HepG2 (cell line): ENCODE measurements around the gene DLX3. TPM values are rescaled to one million over a fixed set of nuclear protein-coding genes. Genes with fewer than 3 reads are reported as not detected.
A peak's percentile ranks its signal among the peaks of the same experiment; 100 is the strongest.

Experiments used
- CREB3 ChIP-seq: sonication (generic); formaldehyde crosslinking; IDR thresholded peaks from 2 replicates; pipeline ENCODE4 v1.5.0; 2020; ENCODE audit warnings: missing genetic modification reagents
- ELF1 ChIP-seq: sonication (generic); formaldehyde crosslinking; IDR thresholded peaks from 2 replicates; pipeline ENCODE4 v1.4.0; 2020; ENCODE audit warnings: missing genetic modification reagents
- ETV6 ChIP-seq: sonication (generic); formaldehyde crosslinking; conservative IDR thresholded peaks from 2 replicates; pipeline ENCODE4 v1.4.0; 2020; ENCODE audit warnings: missing genetic modification reagents
- LCORL ChIP-seq, 2 experiments: fragments of 450-650 bp in 1 of 2; sonication (generic) in 1 of 2; formaldehyde crosslinking in 1 of 2; IDR thresholded peaks; 2 replicates each; pipeline versions ENCODE4 v1.5.0 to v1.6.1; 2017 to 2020; ENCODE audit warnings: antibody characterized with exemption in 1 of 2, missing genetic modification reagents in 1 of 2
- MAZ ChIP-seq, 2 experiments: sonication (generic) in 1 of 2; formaldehyde crosslinking in 1 of 2; IDR thresholded peaks; 2 replicates each; pipeline versions ENCODE4 v1.5.0 to v1.6.1; 2012 to 2020; ENCODE audit warnings: low read depth in 2 of 2, mild to moderate bottlenecking in 2 of 2, borderline replicate concordance in 1 of 2, improper control_type of control experiment in 1 of 2, low read length in 1 of 2, missing genetic modification reagents in 1 of 2, moderate library complexity in 1 of 2
- NONO ChIP-seq, 2 experiments: fragments of 450-650 bp in 1 of 2; sonication (generic) in 1 of 2; formaldehyde crosslinking in 1 of 2; IDR thresholded peaks in 1 of 2; conservative IDR thresholded peaks in 1 of 2; 2 replicates each; pipeline versions ENCODE4 v1.6.1 to v1.8.0; 2017 to 2022; ENCODE audit warnings: mild to moderate bottlenecking in 1 of 2, missing genetic modification reagents in 1 of 2, moderate library complexity in 1 of 2
- PBX2 ChIP-seq: IDR thresholded peaks from 2 replicates; pipeline ENCODE4 v1.6.1; 2016; ENCODE audit warnings: control low read depth
- PBX3 ChIP-seq: sonication (generic); formaldehyde crosslinking; IDR thresholded peaks from 2 replicates; pipeline ENCODE4 v1.8.1; 2023; ENCODE audit warnings: missing genetic modification reagents, inconsistent platforms, borderline replicate concordance
- SP4 ChIP-seq: sonication (generic); formaldehyde crosslinking; IDR thresholded peaks from 2 replicates; pipeline ENCODE4 v1.8.1; 2023; ENCODE audit warnings: mild to moderate bottlenecking, missing genetic modification reagents
- TOPORS ChIP-seq: sonication (generic); formaldehyde crosslinking; IDR thresholded peaks from 2 replicates; pipeline ENCODE4 v1.8.0; 2023; ENCODE audit warnings: mild to moderate bottlenecking, missing genetic modification reagents
- ZNF160 ChIP-seq: sonication (generic); formaldehyde crosslinking; IDR thresholded peaks from 2 replicates; pipeline ENCODE4 v1.8.0; 2022; ENCODE audit warnings: mild to moderate bottlenecking, inconsistent platforms, missing genetic modification reagents
- ZNF407 ChIP-seq: sonication (generic); formaldehyde crosslinking; IDR thresholded peaks from one replicate; pipeline ENCODE4 v1.5.1; 2020; ENCODE audit warnings: mild to moderate bottlenecking, missing genetic modification reagents; ENCODE audit errors: not compliant biosample characterization
- ZNF460 ChIP-seq: sonication (generic); formaldehyde crosslinking; IDR thresholded peaks from 2 replicates; pipeline ENCODE4 v1.5.1; 2020; ENCODE audit warnings: missing genetic modification reagents, mild to moderate bottlenecking, borderline replicate concordance
- ZNF562 ChIP-seq: sonication (generic); formaldehyde crosslinking; IDR thresholded peaks from 2 replicates; pipeline ENCODE4 v1.8.0; 2022; ENCODE audit warnings: missing genetic modification reagents, borderline replicate concordance
- ZNF597 ChIP-seq: sonication (generic); formaldehyde crosslinking; IDR thresholded peaks from 2 replicates; pipeline ENCODE4 v1.5.0; 2020; ENCODE audit warnings: missing genetic modification reagents
- polyA plus RNA-seq, 8 experiments: library from polyadenylated mRNA; depleted of rRNA in 3 of 8; stranded (reverse) in 7 of 8; unstranded in 1 of 8; fragments of >200 nt; fragmentation: Illumina TruSeq in 4 of 8; extraction: Trizol in 4 of 8; gene quantifications; 2 replicates each; pipeline versions ENCODE4 v1.2.1 to v1.2.3, GENCODE V29; 2011 to 2016; ENCODE audit warnings: low read depth in 4 of 8, missing spikeins in 1 of 8, mixed read lengths in 1 of 8; ENCODE audit not compliant: insufficient read depth in 1 of 8
- total RNA-seq, 5 experiments: library from RNA; depleted of rRNA; stranded (reverse); fragments of >200 nt; fragmentation: Illumina TruSeq; extraction: Trizol; gene quantifications; 2 replicates each; pipeline ENCODE4 v1.2.3, GENCODE V29; 2016; ENCODE audit warnings: low read depth in 1 of 5

The DLX3 gene
- total and polyA plus RNA-seq, 2 of the 13 experiments (the other 11 are each of a cell fraction or from before 2014, with no cell fraction given): 0.03 TPM; not detected in 1

- no peak for TF ChIP-seq CREB3 (CRISPR knock-in tag)
- no peak for TF ChIP-seq PBX2 (CRISPR knock-in tag)
- TF ChIP-seq ETV6 (CRISPR knock-in tag): no peak
- no peak for TF ChIP-seq ZNF407 (CRISPR knock-in tag)
- 0 out of 2 replicates have a peak, but pooled peaks have one; percentile 13 for TF ChIP-seq TOPORS
- no peak for TF ChIP-seq PBX3
- 0 out of 2 replicates have a peak, but pooled peaks have one; percentile 46 for TF ChIP-seq ZNF160 (CRISPR knock-in tag)
- no peak for TF ChIP-seq ELF1 (CRISPR knock-in tag)
- TF ChIP-seq ZNF460 (CRISPR knock-in tag): no peak
- TF ChIP-seq LCORL (IDR thresholded peaks at IDR 0.05): no peak
- TF ChIP-seq LCORL (CRISPR knock-in tag; IDR thresholded peaks at IDR 0.05): no peak
- no peak for TF ChIP-seq ZNF562 (CRISPR knock-in tag)
- TF ChIP-seq ZNF597 (CRISPR knock-in tag): no peak
- no peak for TF ChIP-seq NONO (IDR thresholded peaks at IDR 0.05)
- no peak for TF ChIP-seq NONO (CRISPR knock-in tag; conservative IDR thresholded peaks at IDR 0.05)
- TF ChIP-seq MAZ (IDR thresholded peaks at IDR 0.05; ENCODE audit: borderline replicate concordance, low read depth, low read length): no peak
- peak; percentile 38; the same call in 1 of the 2 replicates for TF ChIP-seq MAZ (CRISPR knock-in tag; IDR thresholded peaks at IDR 0.05; ENCODE audit: low read depth)
- TF ChIP-seq SP4 (CRISPR knock-in tag): no peak
Measured at GRCh38 chr17:49993423-49994060, 1.5 kb downstream of the DLX3 start (continued).
